Muscle of back (tissue), 11 donors: ENCODE results near the gene LARGE1. TPM values are rescaled to one million over a fixed set of nuclear protein-coding genes. Genes with fewer than 3 reads are reported as not detected.

Source experiments
- DNase-seq, 3 donors: peaks; one replicate each; pipeline versions ENCODE4 v3.0.0 to v3.0.0-alpha.2; 2013
- polyA plus RNA-seq, 10 donors: library from polyadenylated mRNA; unstranded; fragments of 120-200 nt; gene quantifications; one replicate each; pipeline ENCODE4 v1.2.1, GENCODE V29; 2013; ENCODE audit not compliant: insufficient read length in 10 of 10

The LARGE1 gene
- polyA plus RNA-seq, 10 donors: 8.4 to 12.9 (median 10.3) TPM

GRCh38 chr22:33260498-33260897 lies 659.8 kb downstream of the LARGE1 start:
- DNase-seq: no peak

DNA sequence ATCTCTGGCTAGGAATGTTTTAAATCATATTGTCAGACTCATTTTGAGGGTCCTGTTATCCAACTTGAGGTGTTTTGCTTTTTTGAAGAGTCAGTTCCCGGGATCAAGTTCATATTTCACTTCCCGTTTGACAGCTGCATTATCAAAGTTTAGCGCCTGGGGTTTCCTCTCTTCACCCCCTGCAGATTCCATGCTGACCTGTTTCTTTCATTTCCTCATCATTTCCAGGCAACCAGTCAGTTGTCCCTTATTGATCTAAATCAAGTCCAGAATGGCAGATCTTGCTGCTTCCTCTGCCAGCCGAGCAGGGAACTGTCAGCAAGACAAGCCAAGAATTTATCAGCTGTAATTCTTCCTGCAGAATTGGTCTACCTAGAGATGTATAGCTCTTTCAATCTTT lies 664.5 kb downstream of the LARGE1 start:
- peak in 1 of 3 donors; percentile 20 for DNase-seq

DNA sequence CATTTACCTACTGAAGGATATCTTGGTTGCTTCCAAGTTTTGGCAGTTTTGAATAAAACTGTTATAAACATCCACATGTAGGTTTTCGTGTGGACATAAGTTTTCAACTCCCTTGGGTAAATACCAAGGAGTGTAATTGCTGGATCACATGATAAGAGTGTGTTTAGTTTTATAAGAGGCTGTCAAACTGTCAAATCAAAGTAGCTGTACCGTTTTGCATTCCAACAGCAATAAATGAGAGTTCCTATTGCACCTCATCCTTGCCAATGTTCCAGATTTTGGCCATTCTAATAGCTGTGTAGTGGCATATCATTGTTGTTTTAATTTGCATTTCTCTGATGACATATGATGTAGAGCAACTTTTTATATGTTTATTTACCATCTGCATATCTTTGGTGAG lies 671.3 kb downstream of the LARGE1 start:
- DNase-seq: no peak

DNA sequence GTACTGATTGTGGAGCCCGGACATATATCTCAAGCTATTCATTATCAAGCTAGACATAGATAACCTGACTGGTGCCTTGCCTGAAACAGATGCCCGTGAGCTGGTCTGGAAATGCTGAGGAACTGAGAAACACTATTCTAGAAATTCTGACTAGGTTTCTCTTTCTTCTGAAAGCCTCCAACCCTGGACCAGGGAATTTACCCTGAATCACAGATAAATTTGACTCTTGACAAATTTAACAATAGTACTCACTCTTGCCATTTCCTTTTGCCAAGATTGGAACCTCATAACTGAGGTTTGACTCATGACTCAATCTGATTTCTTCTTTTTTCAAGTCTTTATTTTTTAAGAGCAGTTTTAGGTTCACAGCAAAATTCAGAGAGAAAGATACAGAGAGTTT lies 672.5 kb downstream of the LARGE1 start:
- DNase-seq: no peak

- DNase-seq: no peak
Observed at GRCh38 chr22:33242078-33242477, 678.2 kb downstream of the LARGE1 start.

DNA sequence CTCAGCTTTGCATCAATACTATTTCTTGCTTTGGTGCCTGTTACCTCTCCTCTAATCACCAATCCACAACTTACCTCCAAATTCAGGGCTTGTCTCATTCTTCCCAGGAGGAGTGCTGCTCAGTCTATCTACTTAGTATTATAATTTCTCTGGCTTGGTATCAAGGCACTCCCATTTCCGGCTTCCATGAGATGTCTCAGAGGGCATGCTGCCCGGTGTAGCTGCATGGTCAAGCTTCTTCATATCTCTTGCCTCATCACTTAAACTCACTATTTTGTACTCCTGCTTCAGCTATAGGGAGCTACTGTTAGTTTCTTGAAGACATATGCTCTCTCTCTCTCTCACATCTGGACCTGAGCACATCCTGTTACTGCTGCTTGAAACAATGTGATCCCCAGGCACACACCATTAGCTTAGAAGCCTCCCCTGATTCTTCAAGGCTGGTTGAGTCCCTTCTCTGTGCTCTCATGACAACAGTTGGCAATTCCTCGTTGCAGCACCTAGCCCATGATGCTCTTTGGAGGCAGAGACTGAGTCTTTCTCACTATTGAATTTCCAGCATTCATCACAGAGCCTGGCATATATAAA lies 679.3 kb downstream of the LARGE1 start:
- no peak for DNase-seq

DNA sequence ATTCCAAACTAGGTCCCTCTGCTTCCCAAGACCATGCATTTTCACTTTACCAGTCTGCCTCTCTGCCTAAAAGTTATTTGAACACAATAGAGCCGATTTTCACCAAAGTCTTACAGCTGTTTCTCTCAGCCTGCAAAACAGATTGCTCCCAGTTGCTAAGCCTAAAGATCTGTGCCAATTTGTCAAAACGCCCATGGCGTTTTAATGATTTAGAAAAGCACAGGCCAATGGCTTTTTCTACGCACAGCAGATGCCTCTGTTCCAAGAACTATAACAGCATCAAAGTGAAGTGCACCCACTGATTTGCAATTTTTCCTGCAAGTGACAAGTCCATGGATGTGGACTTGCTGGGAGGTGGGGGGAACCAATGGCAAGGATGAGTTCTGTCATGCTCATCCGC lies 688.2 kb downstream of the LARGE1 start:
- DNase-seq: peak in 1 of 3 donors; percentile 2

- no peak for DNase-seq
Observed at GRCh38 chr22:33227791-33228190, 692.5 kb downstream of the LARGE1 start.

GRCh38 chr22:33224841-33225240 lies 695.4 kb downstream of the LARGE1 start:
- no peak for DNase-seq
